ENCODE results near the gene GRAMD1B. TPM values are rescaled to one million over a fixed set of nuclear protein-coding genes. Genes with fewer than 3 reads are reported as not detected.
A peak's percentile ranks its signal among the peaks of the same experiment; 100 is the strongest.

The GRAMD1B gene
- total RNA-seq, 6 experiments from 2014 or later: 1.0 to 2.0 (median 1.5) TPM

- intact Hi-C loops (cut with DNase I): no loop called here
- Histone ChIP-seq H3K27me3 (no peaks in the 10 kb centered on the region), H3K9me3 (no peaks in the 10 kb centered on the region), H3K27ac (no peak overlapping the region), H3K4me1 (no peaks in the 10 kb centered on the region), H3K4me3 (no peak overlapping the region), H3K36me3 (no peaks in the 10 kb centered on the region)
- ATAC-seq (no peak), DNase-seq (no peak)
- 52% methylated on average over 3 of the region's 6 CpGs for WGBS (ENCODE audit: insufficient coverage, low coverage, low lambda C conversion rate, missing lambda C conversion rate)
- no peak for TF ChIP-seq POLR2A (IDR thresholded peaks at IDR 0.05)
Observed at GRCh38 chr11:123551079-123551478, 121.0 kb downstream of the GRAMD1B start.

GRCh38 chr11:123556633-123557032, 126.6 kb downstream of the GRAMD1B start:
- WGBS (ENCODE audit: insufficient coverage, low coverage, low lambda C conversion rate, missing lambda C conversion rate): 64% methylated on average over 7 of the region's 7 CpGs
- H3K4me3 ChIP-seq: no peak overlapping the region
- no peak overlapping the region for H3K27ac ChIP-seq
- peaks cover 0 to under 1% (median 0%) of the 10 kb centered on the region in 4 donors for H3K4me1 ChIP-seq
- intact Hi-C loops (cut with DNase I): no loop called here
- no peak for DNase-seq
- H3K27me3 ChIP-seq: no peaks in the 10 kb centered on the region
- H3K9me3 ChIP-seq: no peaks in the 10 kb centered on the region
- H3K36me3 ChIP-seq: no peaks in the 10 kb centered on the region
- no peak for ATAC-seq
- TF ChIP-seq CTCF (IDR thresholded peaks at IDR 0.05): no peak
- no peak for TF ChIP-seq POLR2A (IDR thresholded peaks at IDR 0.05)

GRCh38 chr11:123558536-123559315, 128.7 kb downstream of the GRAMD1B start:
- ATAC-seq (no peak), DNase-seq (no peak)
- intact Hi-C loops (cut with DNase I): no loop called here
- no peak for TF ChIP-seq POLR2A (IDR thresholded peaks at IDR 0.05)
- no peak for TF ChIP-seq CTCF (IDR thresholded peaks at IDR 0.05)
- Histone ChIP-seq H3K9me3 (no peaks in the 10 kb centered on the region), H3K4me3 (no peak overlapping the region), H3K36me3 (no peaks in the 10 kb centered on the region), H3K27me3 (no peaks in the 10 kb centered on the region), H3K27ac (no peak overlapping the region), H3K4me1 (peaks cover 0 to 5% (median 0%) of the 10 kb centered on the region in 4 donors)
- WGBS (ENCODE audit: insufficient coverage, low coverage, low lambda C conversion rate, missing lambda C conversion rate): 54% methylated on average over 7 of the region's 12 CpGs

- ATAC-seq (no peak), DNase-seq (no peak)
- Histone ChIP-seq H3K27me3 (no peaks in the 10 kb centered on the region), H3K4me1 (peaks cover 0 to 5% (median 0%) of the 10 kb centered on the region in 4 donors), H3K36me3 (no peaks in the 10 kb centered on the region), H3K27ac (no peak overlapping the region), H3K4me3 (no peak overlapping the region), H3K9me3 (no peaks in the 10 kb centered on the region)
- no peak for TF ChIP-seq POLR2A (IDR thresholded peaks at IDR 0.05)
- no peak for TF ChIP-seq CTCF (IDR thresholded peaks at IDR 0.05)
- intact Hi-C loops (cut with DNase I): no loop called here
- 31% methylated on average over 10 of the region's 13 CpGs for WGBS (ENCODE audit: insufficient coverage, low coverage, low lambda C conversion rate, missing lambda C conversion rate)
Observed at GRCh38 chr11:123559523-123559955, 129.5 kb downstream of the GRAMD1B start.

- H3K27ac ChIP-seq: no peak overlapping the region
- H3K4me1 ChIP-seq: peaks cover 0 to 5% (median 0%) of the 10 kb centered on the region in 4 donors
- TF ChIP-seq POLR2A (IDR thresholded peaks at IDR 0.05) (no peak), CTCF (IDR thresholded peaks at IDR 0.05) (no peak)
- 14% methylated on average over 17 of the region's 23 CpGs for WGBS (ENCODE audit: insufficient coverage, low coverage, low lambda C conversion rate, missing lambda C conversion rate)
- H3K36me3 ChIP-seq: no peaks in the 10 kb centered on the region
- ATAC-seq: peak; percentile 53 to 72 (median 58)
- no peaks in the 10 kb centered on the region for H3K27me3 ChIP-seq
- no peaks in the 10 kb centered on the region for H3K9me3 ChIP-seq
- no peak overlapping the region for H3K4me3 ChIP-seq
- intact Hi-C loops (cut with DNase I): no loop called here
- DNase-seq: no peak
Observed at GRCh38 chr11:123560006-123560405, 129.9 kb downstream of the GRAMD1B start.
